PC-9 (cell line): ENCODE measurements around the gene RAP2B. TPM values are rescaled to one million over a fixed set of nuclear protein-coding genes. Genes with fewer than 3 reads are reported as not detected.
A peak's percentile ranks its signal among the peaks of the same experiment; 100 is the strongest.

Source experiments
- BruUV-seq: library from RNA; stranded (reverse); fragments of 400-500 nt; replicated peaks from 2 replicates; lab custom pipeline; 2021; lab: Mats Ljungman, UMichigan
- CTCF ChIA-PET: fragments of 300-600 bp; sonication (Branson Sonifier 250); formaldehyde crosslinking; loops from one replicate; lab custom pipeline; 2022; ENCODE audit warnings: antibody characterized with exemption; lab: Charles Lee
- POLR2A ChIA-PET: fragments of 300-600 bp; sonication (Branson Sonifier 250); formaldehyde crosslinking; loops from one replicate; lab custom pipeline; 2022; ENCODE audit warnings: antibody characterized with exemption; ENCODE audit not compliant: unreplicated experiment; lab: Charles Lee
- DNase-seq, 2 experiments: peaks; one replicate each; pipeline versions ENCODE4 v3.0.0 to v3.0.0-alpha.2; 2015 to 2022; ENCODE audit warnings: mixed read lengths in 1 of 2
- H2AFZ ChIP-seq: fragments of 200-600 bp; sonication (generic); 2 replicates; pipeline ENCODE4 v1.8.1; 2017; ENCODE audit warnings: antibody characterized with exemption
- H3F3A ChIP-seq: fragments of 200-600 bp; sonication (generic); 2 replicates; pipeline ENCODE4 v1.8.1; 2017; ENCODE audit warnings: antibody characterized with exemption, mild to moderate bottlenecking, low read depth; ENCODE audit not compliant: insufficient read depth
- H3K27ac ChIP-seq: fragments of 200-600 bp; sonication (generic); 2 replicates; pipeline ENCODE4 v1.6.1; 2016; ENCODE audit warnings: mixed run types
- H3K27me3 ChIP-seq: fragments of 200-600 bp; sonication (generic); 2 replicates; pipeline ENCODE4 v1.6.1; 2016; ENCODE audit warnings: low read depth, mixed run types; ENCODE audit not compliant: insufficient read depth
- H3K36me3 ChIP-seq: fragments of 200-600 bp; sonication (generic); 2 replicates; pipeline ENCODE4 v1.6.1; 2016; ENCODE audit warnings: low read depth, mixed run types
- H3K4me1 ChIP-seq: fragments of 200-600 bp; sonication (generic); replicated peaks from 2 replicates; pipeline ENCODE4 v1.6.1; 2016; ENCODE audit warnings: mixed run types; ENCODE audit not compliant: insufficient read depth
- H3K4me2 ChIP-seq: fragments of 200-600 bp; sonication (generic); 2 replicates; pipeline ENCODE4 v1.6.1; 2017; ENCODE audit warnings: mixed run types
- H3K4me3 ChIP-seq: fragments of 200-600 bp; sonication (generic); 2 replicates; pipeline ENCODE4 v1.6.1; 2016; ENCODE audit warnings: mixed run types
- H3K79me2 ChIP-seq: fragments of 200-600 bp; sonication (generic); 2 replicates; pipeline ENCODE4 v1.6.1; 2017; ENCODE audit warnings: low read depth, mixed run types
- H3K9me2 ChIP-seq: fragments of 200-600 bp; sonication (generic); 2 replicates; pipeline ENCODE4 v1.8.1; 2017; ENCODE audit warnings: mild to moderate bottlenecking; ENCODE audit not compliant: insufficient read depth
- H3K9me3 ChIP-seq: fragments of 200-600 bp; sonication (generic); 2 replicates; pipeline ENCODE4 v1.8.1; 2016; ENCODE audit warnings: low read depth; ENCODE audit not compliant: insufficient read depth
- H4K20me1 ChIP-seq: fragments of 200-600 bp; sonication (generic); 2 replicates; pipeline ENCODE4 v1.8.1; 2017; ENCODE audit not compliant: insufficient read depth
- CTCF ChIP-seq: fragments of 200-600 bp; sonication (generic); conservative IDR thresholded peaks from 2 replicates; pipeline ENCODE4 v1.6.1; 2017; ENCODE audit warnings: mixed run types, antibody characterized with exemption, mild to moderate bottlenecking, moderate library complexity
- EZH2 ChIP-seq: fragments of 200-600 bp; sonication (generic); IDR thresholded peaks from 2 replicates; pipeline ENCODE4 v1.8.0; 2017; ENCODE audit warnings: antibody characterized with exemption, low read depth
- intact Hi-C: fragments of 100-400 bp; cut with micrococcal nuclease; formaldehyde crosslinking; loops from one replicate; pipeline ENCODE4 v1.10.0; 2022; ENCODE audit not compliant: unreplicated experiment
- total RNA-seq: library from RNA; stranded (reverse); gene quantifications from 2 replicates; pipeline ENCODE4 v1.2.3, GENCODE V29; 2021

The RAP2B gene
- total RNA-seq, 1 experiment from 2014 or later, result 31.1 TPM

- H2AFZ ChIP-seq, result no peak overlapping the region
- CTCF ChIA-PET, result no interaction called here
- H3K4me2 ChIP-seq, result no peak overlapping the region
Observed at GRCh38 chr3:153115326-153115725, 46.7 kb upstream of the RAP2B start.

GRCh38 chr3:153127788-153128187 is 34.2 kb upstream of the RAP2B start:
- intact Hi-C loops, result no loop called here
- CTCF ChIA-PET, result no interaction called here
- Histone ChIP-seq H3K79me2 (no peaks in the 10 kb centered on the region), H3K4me2 (no peak overlapping the region), H2AFZ (no peak overlapping the region), H3K9me3 (no peaks in the 10 kb centered on the region; the same call in 1 of the 2 replicates), H4K20me1 (no peaks in the 10 kb centered on the region), H3K27me3 (no peaks in the 10 kb centered on the region), H3K36me3 (no peaks in the 10 kb centered on the region), H3K27ac (no peak overlapping the region), H3K9me2 (no peaks in the 10 kb centered on the region), H3K4me1 (peaks cover 21% of the 10 kb centered on the region), H3K4me3 (no peak overlapping the region), H3F3A (peaks cover 22% of the 10 kb centered on the region)
- no TSS peak for BruUV-seq
- POLR2A ChIA-PET, result no interaction called here
- TF ChIP-seq EZH2, result no peak
- TF ChIP-seq CTCF, result no peak
- DNase-seq, result no peak

More at GRCh38 chr3:153115326-153115725, 46.7 kb upstream of the RAP2B start:
- intact Hi-C loops, result no loop called here
- H3K79me2 ChIP-seq, result no peaks in the 10 kb centered on the region
- no peaks in the 10 kb centered on the region for H3K9me3 ChIP-seq
- H3F3A ChIP-seq, result no peaks in the 10 kb centered on the region
- H4K20me1 ChIP-seq, result no peaks in the 10 kb centered on the region
- H3K4me1 ChIP-seq, result no peaks in the 10 kb centered on the region
- BruUV-seq, result no TSS peak
- POLR2A ChIA-PET, result no interaction called here
- H3K27me3 ChIP-seq, result no peaks in the 10 kb centered on the region
- no peak overlapping the region for H3K4me3 ChIP-seq
- H3K27ac ChIP-seq, result no peak overlapping the region
- no peak for DNase-seq
- TF ChIP-seq EZH2 (no peak), CTCF (no peak)
- no peaks in the 10 kb centered on the region for H3K9me2 ChIP-seq
- no peaks in the 10 kb centered on the region for H3K36me3 ChIP-seq

- DNase-seq, result no peak
- Histone ChIP-seq H3K9me2 (no peaks in the 10 kb centered on the region), H3K4me2 (no peak overlapping the region), H3K4me3 (no peak overlapping the region), H3K4me1 (peaks cover 21% of the 10 kb centered on the region), H3K9me3 (no peaks in the 10 kb centered on the region), H3K27me3 (no peaks in the 10 kb centered on the region), H3K27ac (peak overlapping the region; percentile 90; the same call in 1 of the 2 replicates), H2AFZ (no peak overlapping the region), H3K36me3 (no peaks in the 10 kb centered on the region), H3K79me2 (no peaks in the 10 kb centered on the region), H3F3A (peaks cover 22% of the 10 kb centered on the region), H4K20me1 (no peaks in the 10 kb centered on the region)
- intact Hi-C loops, result no loop called here
- no TSS peak for BruUV-seq
- CTCF ChIA-PET, result no interaction called here
- POLR2A ChIA-PET, result interaction anchor here (0.6 kb wide), 1 partner anchor 35 kb away, joined by 8 read pairs; no protein-coding TSS in a partner anchor
- no peak for TF ChIP-seq CTCF
- TF ChIP-seq EZH2, result no peak
Observed at GRCh38 chr3:153129426-153129825, 32.6 kb upstream of the RAP2B start.
